Measurements from ENCODE around the gene CDKL4.
A peak's percentile ranks its signal among the peaks of the same experiment; 100 is the strongest.

CDKL4 gene

GRCh38 chr2:39227628-39228412, 15.9 kb downstream of the CDKL4 start:
- Histone ChIP-seq H3K27ac (ENCODE audit: low read length) (peak overlapping the region; percentile 49), H3K4me3 (ENCODE audit: low read length) (peak overlapping the region; percentile 71), H3K4me1 (ENCODE audit: insufficient read depth, low read length) (peaks cover 24% of the 10 kb centered on the region), H3K36me3 (ENCODE audit: insufficient read depth, low read depth, low read length) (no peaks in the 10 kb centered on the region), H3K9ac (ENCODE audit: low read depth, low read length) (peak overlapping the region; percentile 61; the same call in 1 of the 2 replicates), H3K27me3 (ENCODE audit: insufficient read depth, low read length) (no peaks in the 10 kb centered on the region), H3K9me3 (ENCODE audit: insufficient read depth, low read depth, low read length) (no peaks in the 10 kb centered on the region)

GRCh38 chr2:39225567-39225966, 18.2 kb downstream of the CDKL4 start:
- Histone ChIP-seq H3K4me3 (ENCODE audit: low read length) (no peak overlapping the region), H3K27me3 (ENCODE audit: insufficient read depth, low read length) (no peaks in the 10 kb centered on the region), H3K9me3 (ENCODE audit: insufficient read depth, low read depth, low read length) (no peaks in the 10 kb centered on the region), H3K27ac (ENCODE audit: low read length) (no peak overlapping the region), H3K36me3 (ENCODE audit: insufficient read depth, low read depth, low read length) (no peaks in the 10 kb centered on the region), H3K9ac (ENCODE audit: low read depth, low read length) (no peak overlapping the region), H3K4me1 (ENCODE audit: insufficient read depth, low read length) (peaks cover 20% of the 10 kb centered on the region)

- Histone ChIP-seq H3K36me3 (ENCODE audit: insufficient read depth, low read depth, low read length) (no peaks in the 10 kb centered on the region), H3K9ac (ENCODE audit: low read depth, low read length) (no peak overlapping the region), H3K27me3 (ENCODE audit: insufficient read depth, low read length) (no peaks in the 10 kb centered on the region), H3K4me1 (ENCODE audit: insufficient read depth, low read length) (peaks cover 20% of the 10 kb centered on the region), H3K9me3 (ENCODE audit: insufficient read depth, low read depth, low read length) (no peaks in the 10 kb centered on the region), H3K4me3 (ENCODE audit: low read length) (no peak overlapping the region), H3K27ac (ENCODE audit: low read length) (no peak overlapping the region)
These were observed 19.9 kb downstream of the CDKL4 start for GRCh38 chr2:39223909-39224308.

- no peak overlapping the region for H3K9ac ChIP-seq (ENCODE audit: low read depth, low read length)
- H3K4me3 ChIP-seq (ENCODE audit: low read length) = no peak overlapping the region
- no peaks in the 10 kb centered on the region for H3K36me3 ChIP-seq (ENCODE audit: insufficient read depth, low read depth, low read length)
- no peaks in the 10 kb centered on the region for H3K27me3 ChIP-seq (ENCODE audit: insufficient read depth, low read length)
- H3K9me3 ChIP-seq (ENCODE audit: insufficient read depth, low read depth, low read length) = no peaks in the 10 kb centered on the region
- H3K27ac ChIP-seq (ENCODE audit: low read length) = no peak overlapping the region
- peaks cover 8% of the 10 kb centered on the region; the same call in 1 of the 2 replicates for H3K4me1 ChIP-seq (ENCODE audit: insufficient read depth, low read length)
These were observed 22.3 kb downstream of the CDKL4 start for GRCh38 chr2:39221459-39221858.

GRCh38 chr2:39220136-39220535, 23.6 kb downstream of the CDKL4 start:
- H3K36me3 ChIP-seq (ENCODE audit: insufficient read depth, low read depth, low read length) = no peaks in the 10 kb centered on the region
- no peak overlapping the region for H3K4me3 ChIP-seq (ENCODE audit: low read length)
- no peak overlapping the region for H3K27ac ChIP-seq (ENCODE audit: low read length)
- peaks cover 8% of the 10 kb centered on the region; the same call in 1 of the 2 replicates for H3K4me1 ChIP-seq (ENCODE audit: insufficient read depth, low read length)
- H3K27me3 ChIP-seq (ENCODE audit: insufficient read depth, low read length) = no peaks in the 10 kb centered on the region
- H3K9ac ChIP-seq (ENCODE audit: low read depth, low read length) = no peak overlapping the region
- no peaks in the 10 kb centered on the region for H3K9me3 ChIP-seq (ENCODE audit: insufficient read depth, low read depth, low read length)

GRCh38 chr2:39218391-39218790, 25.4 kb downstream of the CDKL4 start:
- peaks cover 8% of the 10 kb centered on the region; the same call in 1 of the 2 replicates for H3K4me1 ChIP-seq (ENCODE audit: insufficient read depth, low read length)
- no peaks in the 10 kb centered on the region for H3K36me3 ChIP-seq (ENCODE audit: insufficient read depth, low read depth, low read length)
- H3K27ac ChIP-seq (ENCODE audit: low read length) = no peak overlapping the region
- H3K27me3 ChIP-seq (ENCODE audit: insufficient read depth, low read length) = no peaks in the 10 kb centered on the region
- H3K9me3 ChIP-seq (ENCODE audit: insufficient read depth, low read depth, low read length) = no peaks in the 10 kb centered on the region
- no peak overlapping the region for H3K9ac ChIP-seq (ENCODE audit: low read depth, low read length)
- no peak overlapping the region for H3K4me3 ChIP-seq (ENCODE audit: low read length)

GRCh38 chr2:39217192-39217550, 26.6 kb downstream of the CDKL4 start:
- Histone ChIP-seq H3K4me1 (ENCODE audit: insufficient read depth, low read length) (peaks cover 8% of the 10 kb centered on the region; the same call in 1 of the 2 replicates), H3K36me3 (ENCODE audit: insufficient read depth, low read depth, low read length) (no peaks in the 10 kb centered on the region), H3K9me3 (ENCODE audit: insufficient read depth, low read depth, low read length) (no peaks in the 10 kb centered on the region), H3K27ac (ENCODE audit: low read length) (no peak overlapping the region), H3K27me3 (ENCODE audit: insufficient read depth, low read length) (no peaks in the 10 kb centered on the region), H3K9ac (ENCODE audit: low read depth, low read length) (no peak overlapping the region), H3K4me3 (ENCODE audit: low read length) (no peak overlapping the region)

GRCh38 chr2:39216346-39217191, 27.2 kb downstream of the CDKL4 start:
- no peak overlapping the region for H3K9ac ChIP-seq (ENCODE audit: low read depth, low read length)
- no peaks in the 10 kb centered on the region for H3K36me3 ChIP-seq (ENCODE audit: insufficient read depth, low read depth, low read length)
- H3K27me3 ChIP-seq (ENCODE audit: insufficient read depth, low read length) = no peaks in the 10 kb centered on the region
- H3K9me3 ChIP-seq (ENCODE audit: insufficient read depth, low read depth, low read length) = no peaks in the 10 kb centered on the region
- no peak overlapping the region for H3K4me3 ChIP-seq (ENCODE audit: low read length)
- H3K4me1 ChIP-seq (ENCODE audit: insufficient read depth, low read length) = peaks cover 8% of the 10 kb centered on the region; the same call in 1 of the 2 replicates
- no peak overlapping the region for H3K27ac ChIP-seq (ENCODE audit: low read length)

- Histone ChIP-seq H3K9ac (ENCODE audit: low read depth, low read length) (no peak overlapping the region), H3K27ac (ENCODE audit: low read length) (no peak overlapping the region), H3K27me3 (ENCODE audit: insufficient read depth, low read length) (no peaks in the 10 kb centered on the region), H3K9me3 (ENCODE audit: insufficient read depth, low read depth, low read length) (no peaks in the 10 kb centered on the region), H3K36me3 (ENCODE audit: insufficient read depth, low read depth, low read length) (no peaks in the 10 kb centered on the region), H3K4me3 (ENCODE audit: low read length) (no peak overlapping the region), H3K4me1 (ENCODE audit: insufficient read depth, low read length) (peaks cover 8% of the 10 kb centered on the region; the same call in 1 of the 2 replicates)
These were observed 28.2 kb downstream of the CDKL4 start for GRCh38 chr2:39215545-39215944.

- Histone ChIP-seq H3K36me3 (ENCODE audit: insufficient read depth, low read depth, low read length) (no peaks in the 10 kb centered on the region), H3K27ac (ENCODE audit: low read length) (no peak overlapping the region), H3K27me3 (ENCODE audit: insufficient read depth, low read length) (no peaks in the 10 kb centered on the region), H3K4me3 (ENCODE audit: low read length) (no peak overlapping the region), H3K9ac (ENCODE audit: low read depth, low read length) (no peak overlapping the region), H3K4me1 (ENCODE audit: insufficient read depth, low read length) (no peaks in the 10 kb centered on the region), H3K9me3 (ENCODE audit: insufficient read depth, low read depth, low read length) (no peaks in the 10 kb centered on the region)
These were observed 30.8 kb downstream of the CDKL4 start for GRCh38 chr2:39213015-39213414.

GRCh38 chr2:39210846-39211245, 32.9 kb downstream of the CDKL4 start:
- H3K9ac ChIP-seq (ENCODE audit: low read depth, low read length) = no peak overlapping the region

GRCh38 chr2:39203382-39203781, 40.4 kb downstream of the CDKL4 start:
- peak overlapping the region; percentile 51 for H3K27ac ChIP-seq (ENCODE audit: low read length)
- H3K4me1 ChIP-seq (ENCODE audit: insufficient read depth, low read length) = peaks cover 13% of the 10 kb centered on the region
- H3K36me3 ChIP-seq (ENCODE audit: insufficient read depth, low read depth, low read length) = no peaks in the 10 kb centered on the region
- no peak overlapping the region for H3K4me3 ChIP-seq (ENCODE audit: low read length)
- no peaks in the 10 kb centered on the region for H3K27me3 ChIP-seq (ENCODE audit: insufficient read depth, low read length)
- H3K9ac ChIP-seq (ENCODE audit: low read depth, low read length) = no peak overlapping the region
- H3K9me3 ChIP-seq (ENCODE audit: insufficient read depth, low read depth, low read length) = no peaks in the 10 kb centered on the region

More at GRCh38 chr2:39210846-39211245, 32.9 kb downstream of the CDKL4 start:
- Histone ChIP-seq H3K27me3 (ENCODE audit: insufficient read depth, low read length) (no peaks in the 10 kb centered on the region), H3K4me3 (ENCODE audit: low read length) (no peak overlapping the region), H3K36me3 (ENCODE audit: insufficient read depth, low read depth, low read length) (no peaks in the 10 kb centered on the region), H3K4me1 (ENCODE audit: insufficient read depth, low read length) (no peaks in the 10 kb centered on the region), H3K9me3 (ENCODE audit: insufficient read depth, low read depth, low read length) (no peaks in the 10 kb centered on the region), H3K27ac (ENCODE audit: low read length) (no peak overlapping the region)
